OCI-M2 (cell line): ENCODE results near the gene ZBTB20.

Experiments used
- DNase-seq: peaks from one replicate; lab custom pipeline; 2025; ENCODE audit not compliant: unreplicated experiment; lab: John Stamatoyannopoulos, UW

Gene ZBTB20

GRCh38 chr3:114790752-114791151 is 356.3 kb downstream of the ZBTB20 start:
- no peak for DNase-seq

GRCh38 chr3:114789803-114790202 is 357.3 kb downstream of the ZBTB20 start:
- DNase-seq = no peak

- DNase-seq = no peak
These were observed 371.7 kb downstream of the ZBTB20 start for GRCh38 chr3:114775395-114775794.

- no peak for DNase-seq
These were observed 376.2 kb downstream of the ZBTB20 start for GRCh38 chr3:114770874-114771273.

GRCh38 chr3:114764056-114764492 is 383.0 kb downstream of the ZBTB20 start:
- DNase-seq = no peak

GRCh38 chr3:114762144-114762543 is 384.9 kb downstream of the ZBTB20 start:
- DNase-seq = no peak

- no peak for DNase-seq
These were observed 386.4 kb downstream of the ZBTB20 start for GRCh38 chr3:114760679-114761078.

GRCh38 chr3:114758831-114759699 is 388.0 kb downstream of the ZBTB20 start:
- DNase-seq = no peak

GRCh38 chr3:114756506-114757279 is 390.4 kb downstream of the ZBTB20 start:
- no peak for DNase-seq

- no peak for DNase-seq
These were observed 400.6 kb downstream of the ZBTB20 start for GRCh38 chr3:114746502-114746901.

GRCh38 chr3:114745322-114746240 is 401.5 kb downstream of the ZBTB20 start:
- DNase-seq = no peak

- DNase-seq = no peak
These were observed 403.2 kb downstream of the ZBTB20 start for GRCh38 chr3:114743746-114744485.

GRCh38 chr3:114741066-114741465 is 406.0 kb downstream of the ZBTB20 start:
- no peak for DNase-seq

- no peak for DNase-seq
These were observed 407.5 kb downstream of the ZBTB20 start for GRCh38 chr3:114739627-114740026.

GRCh38 chr3:114732353-114732752 is 414.7 kb downstream of the ZBTB20 start:
- DNase-seq = no peak

GRCh38 chr3:114730397-114730796 is 416.7 kb downstream of the ZBTB20 start:
- DNase-seq = no peak

GRCh38 chr3:114727373-114727772 is 419.7 kb downstream of the ZBTB20 start:
- DNase-seq = no peak

GRCh38 chr3:114725966-114726365 is 421.1 kb downstream of the ZBTB20 start:
- no peak for DNase-seq

GRCh38 chr3:114722530-114722929 is 424.6 kb downstream of the ZBTB20 start:
- DNase-seq = no peak

- no peak for DNase-seq
These were observed 425.2 kb downstream of the ZBTB20 start for GRCh38 chr3:114721864-114722263.
